ENCODE data around the gene IRX1.

GRCh38 chr5:3601911-3602782 is 6.5 kb downstream of the IRX1 start:
- TF ChIP-seq CTCF (IDR thresholded peaks at IDR 0.05) (no peak), POLR2AphosphoS5 (IDR thresholded peaks at IDR 0.05; ENCODE audit: insufficient read depth in 1 of 2, low read depth in 1 of 2) (no peak)
